Fibroblast of villous mesenchyme (primary cell): ENCODE measurements around the gene RNASEL. TPM values are rescaled to one million over a fixed set of nuclear protein-coding genes. Genes with fewer than 3 reads are reported as not detected.
"Not testable (repeated sequence)": the region's sequence is repeated elsewhere in the genome, so short reads cannot be mapped to it uniquely, and the experiment has no call there.

ENCODE experiments used
- DNase-seq: peaks from one replicate; pipeline ENCODE4 v3.0.0-alpha.2; 2010; ENCODE audit warnings: low read depth
- H3K4me3 ChIP-seq: 2 replicates; pipeline ENCODE4 v1.5.1; 2011; ENCODE audit warnings: low read depth, mild to moderate bottlenecking, low read length
- CTCF ChIP-seq: IDR thresholded peaks from 2 replicates; pipeline ENCODE4 v1.5.1; 2012; ENCODE audit warnings: low read depth, mild to moderate bottlenecking, low read length; ENCODE audit not compliant: insufficient read depth
- small RNA-seq: library from RNA; depleted of rRNA; stranded (forward); fragments of <200 nt; gene quantifications from one replicate; pipeline ENCODE3, GENCODE V24; 2012
- total RNA-seq: library from RNA; depleted of rRNA; stranded (reverse); fragments of >200 nt; gene quantifications from 2 replicates; pipeline ENCODE4 v1.2.3, GENCODE V29; 2012

RNASEL gene
- total RNA-seq, 1 donor, result 9.1 TPM

GRCh38 chr1:182552527-182552926, 36.5 kb downstream of the RNASEL start:
- DNase-seq, result no peak
- TF ChIP-seq CTCF, result no peak
- H3K4me3 ChIP-seq, result no peak overlapping the region

GRCh38 chr1:182549811-182550210, 39.2 kb downstream of the RNASEL start:
- no peak for TF ChIP-seq CTCF
- no peak overlapping the region for H3K4me3 ChIP-seq
- DNase-seq, result no peak

GRCh38 chr1:182549346-182549745, 39.7 kb downstream of the RNASEL start:
- DNase-seq, result no peak
- no peak for TF ChIP-seq CTCF
- H3K4me3 ChIP-seq, result no peak overlapping the region

- no peak for DNase-seq
- TF ChIP-seq CTCF, result no peak
- no peak overlapping the region for H3K4me3 ChIP-seq
These were observed 55.2 kb downstream of the RNASEL start for GRCh38 chr1:182533896-182534295.

- not testable (repeated sequence) for DNase-seq
These were observed 60.9 kb downstream of the RNASEL start for GRCh38 chr1:182528206-182528605.

GRCh38 chr1:182527680-182528079, 61.4 kb downstream of the RNASEL start:
- TF ChIP-seq CTCF, result no peak
- DNase-seq, result no peak
- no peak overlapping the region for H3K4me3 ChIP-seq

More at GRCh38 chr1:182528206-182528605, 60.9 kb downstream of the RNASEL start:
- not testable (repeated sequence) for H3K4me3 ChIP-seq

GRCh38 chr1:182525342-182525741, 63.7 kb downstream of the RNASEL start:
- DNase-seq, result no peak
- no peak overlapping the region for H3K4me3 ChIP-seq
- no peak for TF ChIP-seq CTCF

Small RNAs within 50 kb of the gene (small RNA-seq; reads per million reads assigned to genes)
- not detected for gene RF00017

Other genes starting within 250 kb of the RNASEL start
- gene GLUL, start 197.5 kb downstream of the RNASEL start, total RNA-seq, result 321 and 350 TPM in 2 replicates
- gene TEDDM1, start 188.6 kb downstream of the RNASEL start, total RNA-seq, result not detected in 2 replicates
- not detected in 2 replicates for gene RGSL1, start 139.1 kb downstream of the RNASEL start, total RNA-seq
- gene RGS16, start 15.1 kb upstream of the RNASEL start, total RNA-seq, result 0.32 and 1.3 TPM in 2 replicates
- not detected in 2 replicates for gene RGS8, start 95.3 kb upstream of the RNASEL start, total RNA-seq
- 0.97 and 3.5 TPM in 2 replicates for gene NPL, start 200.5 kb upstream of the RNASEL start, total RNA-seq